H4 (cell line): Measurements from ENCODE around the gene STRA6. TPM values are rescaled to one million over a fixed set of nuclear protein-coding genes. Genes with fewer than 3 reads are reported as not detected.

ENCODE experiments used
- DNase-seq: peaks from one replicate; pipeline ENCODE4 v3.0.0-alpha.2; 2015; ENCODE audit warnings: low spot score
- total RNA-seq: library from RNA; depleted of rRNA; stranded (reverse); fragments of >200 nt; shearing (Covaris generic); gene quantifications from 2 replicates; pipeline ENCODE4 v1.2.3, GENCODE V29; 2014

The STRA6 gene
- total RNA-seq, 1 experiment from 2014 or later, result 16.8 TPM

DNA sequence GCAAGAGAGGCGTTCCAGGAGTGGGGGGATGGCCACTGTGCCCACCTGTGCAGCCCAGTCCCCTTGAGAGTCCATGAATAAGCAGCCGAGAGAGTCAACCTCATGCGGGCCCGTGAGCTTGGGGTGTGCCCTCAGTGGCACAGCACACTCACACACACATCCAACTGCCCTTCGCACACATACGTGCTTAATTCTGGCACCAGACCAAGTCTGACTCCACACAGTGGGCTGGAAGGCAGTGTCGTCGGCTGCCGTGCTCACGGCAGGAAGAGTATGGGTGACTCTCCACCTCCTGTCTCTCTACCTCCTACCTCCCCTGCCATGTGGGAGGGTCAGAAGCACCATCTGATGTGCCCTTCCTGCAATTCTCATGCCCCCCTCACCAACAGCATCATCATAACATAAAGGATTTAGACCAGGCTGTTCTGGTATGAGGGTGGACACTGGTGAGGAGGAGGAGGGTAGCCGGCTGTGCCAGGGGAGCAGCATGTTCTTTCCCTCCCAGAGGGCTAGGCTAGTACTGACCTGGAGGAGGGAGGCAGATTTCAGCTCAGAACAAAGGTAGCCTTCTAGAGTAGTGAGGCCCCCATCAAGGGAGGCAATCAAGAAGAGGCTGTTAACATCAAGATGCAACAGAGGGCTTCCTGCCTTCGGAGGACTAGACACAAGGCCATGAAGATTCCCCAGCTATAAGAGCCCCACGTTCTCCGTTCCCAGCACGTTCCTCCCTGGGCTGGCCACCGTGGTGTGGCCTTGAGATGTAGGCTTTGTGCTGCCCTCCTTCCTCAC is 5.3 kb upstream of the STRA6 start:
- DNase-seq, result no peak

DNA sequence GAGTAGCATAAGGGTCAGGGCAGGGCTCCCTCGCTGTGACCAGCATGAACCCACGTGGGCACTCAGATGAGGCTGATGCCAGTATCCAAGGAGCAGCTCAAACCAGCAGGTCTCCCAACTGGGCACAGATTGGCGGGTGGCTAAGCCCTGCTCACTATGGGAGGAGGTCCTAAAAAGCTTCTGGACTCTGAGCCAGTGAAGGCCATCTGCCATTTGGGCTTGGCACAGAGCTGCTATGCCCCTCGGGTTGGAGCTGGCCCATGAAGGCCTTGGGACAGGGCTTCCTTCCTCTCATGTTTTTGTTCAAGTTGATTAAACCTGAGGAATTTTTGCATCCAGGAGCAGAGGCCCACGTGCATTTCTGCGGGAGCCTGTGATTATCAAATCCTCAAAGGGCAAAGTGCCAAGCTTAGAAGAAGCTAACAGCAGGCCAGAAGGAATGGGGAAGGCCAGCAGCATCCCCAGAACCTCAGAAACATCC is 4.3 kb upstream of the STRA6 start:
- DNase-seq, result no peak

DNA sequence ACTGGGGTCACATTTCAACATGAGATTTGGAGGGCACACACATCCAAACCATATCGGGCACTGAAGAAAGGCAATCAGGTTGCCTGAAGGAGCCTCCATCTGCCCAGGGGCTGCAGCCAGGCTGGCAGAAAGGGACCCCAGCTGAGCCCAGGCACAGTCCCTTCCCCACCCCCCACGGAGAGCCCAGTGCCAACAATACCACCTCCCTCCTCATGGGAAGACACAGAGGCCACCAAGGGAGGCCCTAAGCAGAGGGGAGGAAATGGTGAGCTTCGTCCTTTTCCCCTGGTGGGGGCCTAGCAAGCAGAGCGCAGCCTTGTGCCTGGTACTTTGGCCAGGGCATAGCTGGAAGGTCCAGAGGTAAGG is 3.0 kb upstream of the STRA6 start:
- DNase-seq, result no peak

DNA sequence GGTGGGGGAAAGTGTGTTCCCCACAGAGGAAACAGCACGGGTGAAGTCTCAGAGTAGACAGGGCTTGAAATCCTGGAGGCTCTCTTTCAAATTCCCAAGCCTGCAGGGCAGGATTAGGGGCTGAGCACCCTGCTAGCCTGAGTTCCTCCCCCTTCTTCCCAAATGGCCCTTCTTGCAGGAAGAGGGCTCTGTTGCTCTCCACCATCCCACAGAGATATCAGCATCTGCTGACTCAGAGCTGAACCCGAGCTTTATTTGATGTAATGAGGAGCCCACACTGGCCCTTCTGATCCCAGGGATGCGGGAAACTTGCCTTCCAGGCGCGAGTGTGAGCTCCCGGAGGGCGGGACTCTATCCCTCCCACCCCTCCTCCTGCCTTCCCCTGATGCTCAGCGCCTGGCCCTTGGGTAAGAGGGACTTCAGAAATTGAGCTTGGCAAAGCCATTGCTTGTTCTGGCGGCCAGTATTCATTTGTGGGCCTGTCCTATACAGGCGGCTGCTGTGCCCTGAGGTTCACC is 1.4 kb upstream of the STRA6 start:
- peak; percentile 81 for DNase-seq

DNA sequence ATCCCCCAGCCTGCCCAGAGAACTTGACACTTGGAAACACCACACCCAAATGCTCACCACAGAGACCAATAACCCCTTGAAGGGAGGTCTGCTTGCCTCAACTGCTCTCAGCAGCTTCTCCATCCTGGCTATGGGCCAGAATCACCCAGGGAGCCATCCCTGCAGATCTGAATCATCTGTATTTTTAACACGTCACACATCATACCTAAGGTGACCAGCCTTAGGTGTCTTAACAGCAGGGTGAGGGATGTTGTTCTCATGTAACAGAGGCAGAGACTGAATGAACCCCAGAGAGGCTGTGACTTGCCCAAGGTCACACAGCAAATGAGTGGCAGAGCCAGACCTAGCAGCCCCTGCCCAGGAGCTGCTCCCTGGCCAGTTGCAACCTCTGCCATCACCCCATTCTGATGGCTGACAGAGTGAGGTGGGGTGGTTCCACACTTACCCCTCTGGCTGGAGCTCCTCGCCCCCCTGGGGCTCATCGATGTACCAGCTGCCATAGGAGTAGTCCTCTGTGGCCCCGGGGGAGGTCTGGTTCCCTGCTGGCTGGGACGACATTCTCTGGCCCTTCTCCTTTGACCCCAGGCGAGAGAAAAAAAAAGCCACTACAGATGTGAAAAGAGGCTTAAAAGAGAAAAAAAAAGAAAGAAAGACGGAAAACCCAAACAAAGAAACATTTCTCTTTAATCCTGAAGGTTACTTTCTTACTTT is 722 bp downstream of the STRA6 start:
- DNase-seq, result no peak

DNA sequence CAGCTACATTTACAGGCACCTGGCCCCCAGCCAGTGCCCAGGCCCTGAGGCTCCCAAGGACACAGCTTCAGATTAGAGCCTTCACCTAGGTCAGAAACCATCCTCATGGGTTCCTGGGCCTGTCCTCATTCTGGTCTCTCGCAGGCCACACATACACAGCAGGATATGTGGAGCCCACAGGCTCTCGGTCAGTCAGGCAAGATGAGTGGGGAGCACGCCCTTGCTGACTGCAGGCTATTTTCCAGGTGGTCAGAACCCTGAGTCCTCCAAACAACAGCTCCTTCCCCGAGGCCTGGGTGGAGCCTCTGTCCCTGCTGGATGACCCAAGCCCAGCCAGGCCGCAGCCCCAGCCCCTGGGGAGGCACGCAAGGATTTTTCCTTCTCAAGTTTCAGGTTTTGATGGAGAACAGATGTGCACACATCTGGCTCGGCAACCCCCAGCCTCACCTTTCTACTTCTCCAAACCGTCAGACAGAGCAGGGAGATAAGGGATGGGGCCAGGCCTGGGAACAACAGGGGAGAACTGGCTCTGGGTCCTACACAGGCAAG is 1.6 kb downstream of the STRA6 start:
- DNase-seq, result peak; percentile 39

DNA sequence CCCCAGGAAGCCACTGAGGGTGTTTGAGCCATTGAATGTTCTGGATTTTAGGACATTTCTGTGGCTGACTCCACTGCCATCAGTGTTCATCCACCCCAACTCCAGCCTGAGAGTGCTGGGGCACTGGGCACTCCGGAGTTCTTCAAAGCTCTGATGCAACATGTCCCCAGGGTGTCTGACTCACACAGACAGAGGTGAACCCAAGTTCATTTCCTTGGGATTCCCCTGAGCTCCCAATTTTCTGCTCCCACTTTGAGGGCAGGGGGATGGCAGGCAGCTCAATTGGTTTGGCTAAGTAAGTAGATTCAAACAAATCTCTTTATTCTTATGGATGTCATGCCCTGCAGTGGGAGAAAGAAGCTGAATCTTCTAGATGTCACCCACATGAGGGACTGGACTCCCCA is 2.2 kb downstream of the STRA6 start:
- peak; percentile 67 for DNase-seq

DNA sequence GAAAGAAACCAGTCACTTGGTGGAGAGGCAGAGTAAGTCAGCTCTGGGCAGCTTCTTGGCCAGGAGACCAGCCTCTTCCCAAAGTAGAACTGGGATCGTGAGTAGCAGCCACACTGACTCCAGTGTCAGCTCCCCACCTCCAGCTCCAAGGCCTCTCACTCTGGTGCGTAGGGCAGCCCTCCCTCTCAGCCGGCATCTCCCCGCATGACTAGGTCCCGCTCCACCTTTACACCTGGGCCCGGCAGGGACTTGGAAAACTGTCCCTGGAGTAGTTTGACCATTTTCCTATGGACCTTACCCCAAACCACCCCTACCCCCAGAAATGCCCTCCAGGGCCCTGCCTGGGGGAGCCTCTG is 3.3 kb downstream of the STRA6 start:
- DNase-seq, result no peak

DNA sequence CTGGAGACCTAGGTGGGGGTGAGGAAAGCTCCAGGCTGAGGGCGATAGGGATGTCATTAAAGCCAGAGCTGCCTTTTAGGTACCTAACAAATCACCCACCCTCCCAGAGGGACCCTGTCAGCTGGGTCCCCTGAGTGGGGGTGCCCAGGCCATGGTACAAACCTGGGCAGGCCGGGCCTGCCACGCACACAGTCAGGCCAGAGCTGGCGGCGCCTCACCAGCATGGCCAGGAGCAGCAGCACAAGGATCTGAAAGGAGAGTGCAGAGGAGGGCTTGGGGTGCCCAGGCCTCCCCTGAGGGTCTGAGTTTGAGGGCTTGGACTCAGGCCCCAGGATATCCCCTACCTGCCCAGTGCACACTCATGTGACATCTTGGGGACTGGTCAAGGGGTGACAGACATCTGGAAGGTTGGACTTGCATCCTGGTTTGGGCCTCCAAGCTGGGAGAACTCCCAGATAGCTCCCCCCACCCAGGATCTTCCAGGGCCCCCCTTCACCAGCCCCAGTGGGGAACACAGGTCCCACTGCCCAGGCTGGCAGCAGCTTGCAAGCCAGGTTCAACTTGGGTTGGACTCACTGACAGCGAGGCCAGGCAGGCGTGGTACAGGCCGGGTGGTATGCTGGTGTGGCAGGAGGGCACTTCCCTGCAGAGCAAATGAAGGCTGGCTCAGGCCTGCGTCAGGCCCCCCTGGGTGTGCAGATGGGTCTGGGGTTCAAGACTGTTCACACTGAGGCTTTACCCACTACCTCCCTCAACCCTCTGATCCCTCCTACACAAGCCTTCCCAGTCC is 5.2 kb downstream of the STRA6 start:
- DNase-seq, result no peak

DNA sequence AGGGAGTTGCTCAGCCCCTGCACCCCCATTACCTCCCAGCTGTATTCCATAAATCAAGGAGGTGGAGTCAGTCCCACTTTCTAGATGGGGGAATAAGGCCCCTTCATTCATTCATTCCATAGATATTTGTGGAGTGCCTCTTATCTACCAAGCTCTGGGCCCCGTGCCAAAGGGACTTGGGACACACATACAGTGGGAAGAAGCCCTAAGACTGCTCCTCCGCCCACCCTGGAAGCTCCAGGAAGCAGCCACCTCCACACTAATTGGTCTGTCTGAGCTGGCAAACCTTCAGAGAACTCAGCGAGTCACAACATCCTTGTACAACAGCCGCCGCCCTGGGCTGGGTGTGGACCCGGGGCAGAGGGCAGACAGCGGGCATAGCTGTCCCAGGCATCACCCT is 6.4 kb downstream of the STRA6 start:
- DNase-seq, result peak; percentile 86

DNA sequence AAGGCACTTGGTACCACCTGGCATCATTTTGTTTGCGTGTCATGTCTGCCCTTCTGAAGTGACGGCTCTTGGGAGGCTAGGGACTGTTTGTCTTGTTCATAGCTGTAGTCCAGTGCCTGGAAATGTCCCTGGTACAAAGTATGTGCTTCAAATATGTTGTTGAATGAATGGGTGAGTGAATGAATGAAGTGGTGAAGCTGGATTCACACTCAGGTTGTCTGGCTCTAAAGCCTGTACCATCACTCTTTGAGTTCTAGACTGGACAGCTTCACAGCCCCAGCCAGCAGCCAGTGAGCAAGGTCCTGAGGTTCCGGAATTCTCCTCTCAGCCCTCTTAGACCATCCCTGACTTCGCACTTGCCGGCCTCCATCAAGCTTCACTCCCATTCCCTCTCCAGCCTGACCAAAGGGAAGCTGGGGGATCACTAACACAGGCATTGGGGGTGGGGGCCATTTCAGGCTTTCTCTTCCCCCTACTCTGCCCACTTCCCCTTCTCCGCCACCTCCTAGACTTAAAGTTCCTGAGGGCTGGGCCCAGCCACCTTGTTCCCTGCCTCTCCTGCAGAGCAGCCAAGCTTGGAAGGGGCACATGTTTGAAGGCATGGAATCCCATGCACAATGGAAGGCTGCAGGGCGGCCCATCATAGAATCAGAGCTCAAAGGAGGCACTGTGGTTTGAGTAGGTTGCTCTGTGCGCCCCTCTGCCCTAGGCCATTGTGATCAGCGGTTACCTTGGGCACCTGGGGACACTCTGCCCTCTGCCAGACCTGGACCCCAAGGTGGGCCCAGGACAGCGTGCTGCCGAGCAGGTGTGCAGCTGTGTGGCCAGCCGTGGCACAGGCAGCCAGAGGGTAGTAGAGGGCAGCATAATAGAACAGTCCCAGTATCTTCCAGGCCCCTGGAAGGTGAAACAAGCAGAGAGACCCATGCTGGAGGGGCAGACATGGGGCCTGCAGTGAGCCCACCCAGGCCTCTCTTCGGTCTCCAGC is 7.7 kb downstream of the STRA6 start:
- DNase-seq, result no peak

DNA sequence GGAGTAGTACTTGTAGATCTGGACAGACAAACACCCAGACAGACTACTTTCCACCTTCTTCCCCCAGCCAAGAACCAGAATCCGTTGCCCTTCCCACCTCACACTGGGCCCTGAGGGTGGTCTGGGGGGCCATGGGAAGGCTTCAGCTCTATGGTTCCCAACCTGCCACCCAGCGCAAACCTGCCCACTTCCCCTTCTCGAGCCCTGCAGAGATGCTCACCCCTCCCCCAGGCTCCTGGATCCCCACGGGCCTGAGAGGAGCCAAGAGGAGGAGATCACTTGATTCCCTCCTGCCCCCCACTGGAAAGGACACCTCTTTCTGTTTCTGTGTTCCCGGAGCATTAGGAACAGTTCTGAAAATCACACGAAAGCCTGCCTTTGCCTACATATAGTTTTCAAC is 8.7 kb downstream of the STRA6 start:
- no peak for DNase-seq

DNA sequence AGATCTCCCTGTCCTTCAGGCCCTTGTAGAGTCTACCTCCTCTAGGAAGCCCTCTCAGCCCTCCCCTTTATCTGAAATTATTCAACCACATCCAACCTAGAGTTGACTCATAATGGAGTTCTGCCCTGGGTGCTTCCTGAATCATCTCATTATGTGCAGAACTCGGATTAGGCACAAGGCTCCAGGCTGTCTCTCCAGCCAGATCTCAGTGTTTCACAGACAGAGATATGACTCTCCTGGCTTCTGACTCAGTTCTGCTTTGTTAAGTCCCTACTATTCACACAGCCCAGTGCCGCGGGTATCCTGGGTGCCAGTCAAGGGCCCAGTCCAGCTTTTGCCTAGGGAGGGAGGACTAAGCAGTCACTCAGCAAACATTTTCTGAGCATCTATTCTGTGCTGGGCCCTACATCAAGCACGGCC is 9.3 kb downstream of the STRA6 start:
- peak; percentile 50 for DNase-seq

DNA sequence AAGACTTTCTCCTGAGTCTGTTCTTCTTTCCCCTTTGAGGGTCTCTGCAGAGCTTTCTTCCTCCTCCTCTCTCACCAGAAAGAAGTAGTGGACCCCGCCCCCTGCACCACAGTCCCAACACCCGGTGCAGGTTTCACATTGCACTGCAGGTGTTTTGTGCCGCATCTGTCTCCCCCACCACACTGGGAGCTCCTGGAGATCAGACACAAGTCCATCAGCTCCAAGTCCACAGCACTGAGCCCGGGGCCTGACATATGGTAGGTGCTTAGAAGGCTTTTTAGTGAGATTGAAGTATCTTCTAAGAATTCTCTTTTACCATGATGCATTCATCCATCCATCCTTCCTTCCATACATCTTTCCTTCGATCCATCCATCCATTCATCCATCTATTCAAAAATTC is 9.8 kb downstream of the STRA6 start:
- DNase-seq, result no peak

DNA sequence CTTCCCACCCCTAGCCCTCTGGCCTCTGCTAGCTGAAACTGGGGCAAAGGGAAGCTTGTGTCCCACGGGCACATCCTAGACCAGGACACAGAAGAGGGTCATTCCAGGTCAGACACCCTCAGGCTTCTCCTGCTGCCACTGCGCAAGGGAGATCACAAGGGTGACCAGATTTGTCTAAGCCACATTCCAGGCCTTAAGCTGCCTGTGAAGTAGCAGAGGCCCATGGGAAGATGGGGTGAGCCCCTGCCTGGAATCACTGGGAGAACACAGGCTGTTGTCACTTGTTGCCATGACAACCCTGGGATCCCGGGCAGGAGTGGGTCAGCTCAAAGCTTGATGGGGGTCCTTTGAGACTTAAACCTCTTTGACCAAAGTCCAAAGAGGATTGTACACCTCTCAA is 10.8 kb downstream of the STRA6 start:
- DNase-seq, result no peak

DNA sequence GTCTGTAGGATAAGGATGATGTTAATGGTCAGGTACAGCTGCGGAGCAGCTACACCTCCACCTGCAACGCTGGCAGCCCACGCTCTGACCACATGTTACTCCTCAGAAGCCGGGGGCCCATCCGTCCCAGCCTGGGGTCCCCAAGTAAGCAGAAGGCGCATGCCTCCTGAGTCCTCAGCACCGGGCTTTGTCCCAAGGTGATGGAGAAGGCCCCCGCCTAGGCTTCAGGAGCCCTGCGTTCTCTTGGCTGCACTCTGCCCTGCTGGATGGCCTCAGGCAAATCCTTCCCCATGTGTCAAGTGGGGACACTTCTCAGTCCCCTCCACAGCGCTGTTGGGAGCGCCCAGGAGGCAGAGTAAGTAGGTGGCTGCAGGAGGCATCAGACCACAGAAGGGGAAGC is 14.4 kb downstream of the STRA6 start:
- no peak for DNase-seq

DNA sequence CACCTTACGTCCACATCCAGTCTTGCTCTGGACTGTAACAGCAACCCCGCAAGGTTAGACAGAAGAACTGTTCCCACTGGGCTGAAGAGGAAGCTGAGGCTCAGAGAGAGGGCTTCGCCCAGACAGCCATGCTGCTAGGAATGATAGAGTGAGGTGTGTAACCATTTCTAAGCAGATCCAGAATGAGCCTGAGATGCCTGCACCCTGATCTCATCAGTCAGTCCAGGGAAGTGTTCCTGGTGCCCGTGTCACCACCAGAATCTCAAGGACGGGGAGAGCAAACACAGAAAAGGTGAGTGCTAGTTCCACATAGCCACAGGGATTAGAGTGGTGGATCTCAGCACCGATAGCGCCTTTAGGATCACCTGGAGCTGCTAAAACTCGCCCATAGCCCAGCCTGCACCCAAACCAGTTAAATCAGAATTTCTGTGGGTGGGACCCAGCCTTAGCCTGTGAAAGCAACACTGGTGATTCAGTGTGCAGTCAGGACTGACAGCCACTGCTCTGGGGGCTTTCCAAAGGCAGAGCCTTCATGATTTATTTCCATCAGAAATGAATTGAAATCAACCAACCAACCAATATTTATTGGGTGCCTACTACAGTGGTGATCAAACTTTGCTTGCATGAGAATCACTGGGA is 16.8 kb downstream of the STRA6 start:
- no peak for DNase-seq

DNA sequence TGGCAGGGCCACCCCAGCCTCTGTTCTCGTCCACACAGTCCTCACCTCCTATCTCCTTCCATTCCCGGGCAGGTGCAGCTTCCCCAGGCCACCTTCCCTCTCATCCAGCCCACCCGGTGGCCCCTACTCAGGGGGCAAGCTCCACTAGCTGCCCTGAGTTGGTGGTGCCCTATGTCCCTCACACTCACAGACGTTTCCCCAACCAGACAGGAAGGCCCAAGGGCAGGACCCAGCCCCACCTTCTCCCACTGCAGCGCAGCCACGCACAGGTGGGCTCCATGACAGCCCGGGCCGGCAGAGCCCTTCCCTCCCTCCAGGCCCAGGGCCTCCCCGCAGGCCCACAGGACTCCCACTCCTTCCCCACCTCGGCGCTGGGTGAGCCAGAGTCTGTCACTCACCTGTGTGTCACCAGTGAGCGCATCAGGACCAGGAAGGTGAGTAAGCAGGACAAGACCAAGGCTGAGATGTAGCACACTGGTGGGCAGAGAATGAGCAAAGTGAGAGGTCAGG is 17.9 kb downstream of the STRA6 start:
- no peak for DNase-seq

DNA sequence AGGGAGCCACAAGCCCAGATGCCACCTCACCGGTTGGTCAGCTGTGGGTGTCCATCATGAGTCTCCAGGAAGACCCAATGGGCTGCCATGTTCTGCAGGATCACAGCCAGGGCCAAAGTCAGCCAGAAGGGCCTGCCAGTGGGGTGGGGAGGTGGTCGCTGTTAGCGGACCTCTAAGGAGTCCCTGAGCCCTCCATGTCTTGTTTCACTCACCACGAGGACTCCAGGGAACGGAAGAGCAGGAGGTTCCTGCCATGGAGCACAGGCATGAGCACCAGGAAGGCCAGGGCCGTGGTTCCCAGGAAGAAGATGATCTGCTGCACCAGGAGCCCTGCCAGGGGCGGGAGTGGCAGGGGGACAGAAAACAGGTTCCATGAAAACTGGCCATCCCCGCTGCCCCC is 20.5 kb downstream of the STRA6 start:
- no peak for DNase-seq
